H9 (cell line): ENCODE measurements around the gene TIMM8A. TPM values are rescaled to one million over a fixed set of nuclear protein-coding genes. Genes with fewer than 3 reads are reported as not detected.
A peak's percentile ranks its signal among the peaks of the same experiment; 100 is the strongest.

Source experiments
- DNase-seq: peaks from one replicate; pipeline ENCODE4 v3.0.0-alpha.2; 2017
- H2AFZ ChIP-seq: one replicate; pipeline ENCODE4 v1.6.1; 2013; ENCODE audit warnings: mild to moderate bottlenecking, low read length, control low read depth, moderate library complexity
- H2AK5ac ChIP-seq: 2 replicates; pipeline ENCODE4 v1.6.1; 2013; ENCODE audit warnings: low read length, control low read depth, mixed read lengths; ENCODE audit not compliant: insufficient read length
- H2BK120ac ChIP-seq: one replicate; pipeline ENCODE4 v1.6.1; 2013; ENCODE audit warnings: low read depth, mild to moderate bottlenecking, low read length, control low read depth, inconsistent platforms; ENCODE audit not compliant: poor library complexity, severe bottlenecking
- H2BK12ac ChIP-seq: 2 replicates; pipeline ENCODE4 v1.6.1; 2013; ENCODE audit warnings: low read length, control low read depth, mixed read lengths, low read depth; ENCODE audit not compliant: insufficient read length
- H2BK15ac ChIP-seq: 2 replicates; pipeline ENCODE4 v1.6.1; 2013; ENCODE audit warnings: low read depth, low read length, control low read depth
- H2BK20ac ChIP-seq: one replicate; pipeline ENCODE4 v1.6.1; 2013; ENCODE audit warnings: low read depth, mild to moderate bottlenecking, low read length, control low read depth, inconsistent platforms; ENCODE audit not compliant: poor library complexity, severe bottlenecking
- H2BK5ac ChIP-seq: 2 replicates; pipeline ENCODE4 v1.6.1; 2013; ENCODE audit warnings: low read length, control low read depth, mixed read lengths; ENCODE audit not compliant: insufficient read length
- H3K14ac ChIP-seq: 2 replicates; pipeline ENCODE4 v1.6.1; 2013; ENCODE audit warnings: low read length, control low read depth; ENCODE audit not compliant: insufficient read depth
- H3K18ac ChIP-seq: 2 replicates; pipeline ENCODE4 v1.6.1; 2013; ENCODE audit warnings: low read depth, mild to moderate bottlenecking, mixed read lengths, low read length, control low read depth; ENCODE audit not compliant: insufficient read length
- H3K23ac ChIP-seq: 2 replicates; pipeline ENCODE4 v1.6.1; 2013; ENCODE audit warnings: low read length, control low read depth, mixed read lengths, low read depth; ENCODE audit not compliant: insufficient read length
- H3K23me2 ChIP-seq: 2 replicates; pipeline ENCODE4 v1.6.1; 2013; ENCODE audit warnings: low read depth, mild to moderate bottlenecking, mixed read lengths, low read length, control low read depth; ENCODE audit not compliant: insufficient read length, poor library complexity, severe bottlenecking
- H3K27ac ChIP-seq: 2 replicates; pipeline ENCODE4 v1.5.1; 2013; ENCODE audit warnings: low read length, control low read depth, mixed read lengths, low read depth; ENCODE audit not compliant: insufficient read length
- H3K27me3 ChIP-seq: 2 replicates; pipeline ENCODE4 v1.6.1; 2013; ENCODE audit warnings: low read length, control low read depth, inconsistent platforms; ENCODE audit not compliant: insufficient read depth
- H3K4ac ChIP-seq: 2 replicates; pipeline ENCODE4 v1.6.1; 2013; ENCODE audit warnings: low read depth, mild to moderate bottlenecking, control low read depth, inconsistent platforms, low read length, moderate library complexity
- H3K4me1 ChIP-seq: 2 replicates; pipeline ENCODE4 v1.6.1; 2013; ENCODE audit warnings: low read length, control low read depth, inconsistent platforms; ENCODE audit not compliant: insufficient read depth
- H3K4me2 ChIP-seq: 2 replicates; pipeline ENCODE4 v1.6.1; 2013; ENCODE audit warnings: low read length, control low read depth, mixed read lengths; ENCODE audit not compliant: insufficient read length, insufficient read depth
- H3K56ac ChIP-seq: 2 replicates; pipeline ENCODE4 v1.6.1; 2013; ENCODE audit warnings: low read depth, mild to moderate bottlenecking, mixed read lengths, low read length, control low read depth; ENCODE audit not compliant: insufficient read length
- H3K79me1 ChIP-seq: 2 replicates; pipeline ENCODE4 v1.6.1; 2013; ENCODE audit warnings: low read depth, mild to moderate bottlenecking, moderate library complexity, low read length, control low read depth, inconsistent platforms; ENCODE audit not compliant: insufficient read depth, poor library complexity, severe bottlenecking
- H3K79me2 ChIP-seq: 2 replicates; pipeline ENCODE4 v1.6.1; 2013; ENCODE audit warnings: low read length, control low read depth, inconsistent platforms; ENCODE audit not compliant: insufficient read depth
- H3K9ac ChIP-seq: 2 replicates; pipeline ENCODE4 v1.6.1; 2013; ENCODE audit warnings: low read length, control low read depth, mixed read lengths; ENCODE audit not compliant: insufficient read length; ENCODE audit errors: extremely low read depth
- H3K9me3 ChIP-seq: one replicate; pipeline ENCODE4 v1.6.1; 2013; ENCODE audit warnings: low read depth, low read length, inconsistent platforms; ENCODE audit not compliant: control insufficient read depth
- H3T11ph ChIP-seq: one replicate; pipeline ENCODE4 v1.6.1; 2013; ENCODE audit warnings: mild to moderate bottlenecking, low read length, control low read depth, inconsistent platforms
- H4K20me1 ChIP-seq: one replicate; pipeline ENCODE4 v1.6.1; 2013; ENCODE audit not compliant: control insufficient read depth, insufficient read length, insufficient read depth
- H4K5ac ChIP-seq: 2 replicates; pipeline ENCODE4 v1.6.1; 2013; ENCODE audit warnings: low read depth, mild to moderate bottlenecking, mixed read lengths, low read length, control low read depth; ENCODE audit not compliant: insufficient read length
- H4K8ac ChIP-seq: replicated peaks from 2 replicates; pipeline ENCODE4 v1.6.1; 2013; ENCODE audit warnings: low read length, control low read depth, mixed read lengths, low read depth; ENCODE audit not compliant: insufficient read length
- H4K91ac ChIP-seq: 2 replicates; pipeline ENCODE4 v1.6.1; 2013; ENCODE audit warnings: low read depth, mild to moderate bottlenecking, moderate library complexity, mixed read lengths, low read length, control low read depth; ENCODE audit not compliant: insufficient read length
- H3K27ac Mint-ChIP-seq, 3 experiments: 2 replicates in 2 of 3; 3 replicates in 1 of 3; pipeline ENCODE4 v1.8.0; 2020 to 2021; ENCODE audit warnings: mixed read lengths in 3 of 3, mild to moderate bottlenecking in 1 of 3, moderate library complexity in 1 of 3
- H3K27me3 Mint-ChIP-seq: 2 replicates; pipeline ENCODE4 v1.8.0; 2021; ENCODE audit warnings: low read depth, mild to moderate bottlenecking, moderate library complexity, mixed read lengths
- H3K36me3 Mint-ChIP-seq, 3 experiments: 2 replicates in 2 of 3; 3 replicates in 1 of 3; pipeline ENCODE4 v1.8.0; 2020 to 2021; ENCODE audit warnings: low read depth in 3 of 3, mixed read lengths in 3 of 3; ENCODE audit not compliant: insufficient read depth in 1 of 3
- H3K4me1 Mint-ChIP-seq, 2 experiments: 2 replicates each; pipeline ENCODE4 v1.8.0; 2020; ENCODE audit warnings: mixed read lengths in 2 of 2
- H3K4me3 Mint-ChIP-seq, 2 experiments: 2 replicates in 1 of 2; 3 replicates in 1 of 2; pipeline ENCODE4 v1.8.0; 2020 to 2021; ENCODE audit warnings: mild to moderate bottlenecking in 2 of 2, mixed read lengths in 2 of 2, moderate library complexity in 1 of 2
- H3K9me3 Mint-ChIP-seq, 2 experiments: 2 replicates in 1 of 2; 3 replicates in 1 of 2; pipeline ENCODE4 v1.8.0; 2020; ENCODE audit warnings: mild to moderate bottlenecking in 2 of 2, mixed read lengths in 2 of 2, moderate library complexity in 1 of 2
- WGBS: extraction: QIAGEN DNeasy Blood & Tissue Kit; methylation state at CpG from one replicate; pipeline ENCODE4 v1.1.7; 2013; ENCODE audit warnings: missing lambda C conversion rate, low lambda C conversion rate, mixed read lengths; ENCODE audit not compliant: insufficient read length; ENCODE audit errors: extremely low coverage; 5-methylcytosine and 5-hydroxymethylcytosine counted together
- total RNA-seq: library from RNA; stranded (reverse); gene quantifications from 2 replicates; pipeline ENCODE4 v1.2.1, GENCODE V29; 2021
- TF ChIP-seq, protein P1 (sequence below): fragments of 200-600 bp; sonication (generic); conservative IDR thresholded peaks from 3 replicates; pipeline ENCODE4 v1.8.0; 2021; ENCODE audit warnings: antibody characterized with exemption, mild to moderate bottlenecking

TIMM8A gene
- total RNA-seq, 1 experiment from 2014 or later, result 40.2 TPM

DNA sequence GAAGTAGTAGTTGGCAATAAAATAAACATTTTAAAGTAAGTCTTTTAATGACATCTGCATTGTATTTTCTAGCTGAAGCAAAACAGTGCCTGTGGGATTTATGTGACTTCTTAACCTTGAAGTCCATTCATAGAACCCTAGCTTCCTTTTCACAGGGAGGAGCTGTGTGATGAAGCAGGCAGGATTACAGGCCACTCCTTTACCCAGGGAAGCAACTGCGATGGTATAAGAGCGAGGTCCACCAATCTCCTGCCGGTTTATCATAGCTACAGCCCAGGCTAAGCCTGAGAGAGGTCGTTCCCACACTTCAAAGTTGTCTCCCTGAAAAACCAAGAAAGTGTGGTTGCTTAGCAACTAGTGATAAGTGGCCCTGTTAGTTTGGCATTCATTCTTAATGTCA, 49.2 kb upstream of the TIMM8A start:
- H4K5ac ChIP-seq, result no peak overlapping the region
- no peak overlapping the region for H3K27ac ChIP-seq
- no CpG with 5 or more reads among the region's 4 CpGs for WGBS
- no peak overlapping the region for H2BK5ac ChIP-seq
- no peak overlapping the region for H4K8ac ChIP-seq
- no peaks in the 10 kb centered on the region for H3K27me3 ChIP-seq
- H3K14ac ChIP-seq, result no peak overlapping the region
- TF ChIP-seq, protein P1, sequence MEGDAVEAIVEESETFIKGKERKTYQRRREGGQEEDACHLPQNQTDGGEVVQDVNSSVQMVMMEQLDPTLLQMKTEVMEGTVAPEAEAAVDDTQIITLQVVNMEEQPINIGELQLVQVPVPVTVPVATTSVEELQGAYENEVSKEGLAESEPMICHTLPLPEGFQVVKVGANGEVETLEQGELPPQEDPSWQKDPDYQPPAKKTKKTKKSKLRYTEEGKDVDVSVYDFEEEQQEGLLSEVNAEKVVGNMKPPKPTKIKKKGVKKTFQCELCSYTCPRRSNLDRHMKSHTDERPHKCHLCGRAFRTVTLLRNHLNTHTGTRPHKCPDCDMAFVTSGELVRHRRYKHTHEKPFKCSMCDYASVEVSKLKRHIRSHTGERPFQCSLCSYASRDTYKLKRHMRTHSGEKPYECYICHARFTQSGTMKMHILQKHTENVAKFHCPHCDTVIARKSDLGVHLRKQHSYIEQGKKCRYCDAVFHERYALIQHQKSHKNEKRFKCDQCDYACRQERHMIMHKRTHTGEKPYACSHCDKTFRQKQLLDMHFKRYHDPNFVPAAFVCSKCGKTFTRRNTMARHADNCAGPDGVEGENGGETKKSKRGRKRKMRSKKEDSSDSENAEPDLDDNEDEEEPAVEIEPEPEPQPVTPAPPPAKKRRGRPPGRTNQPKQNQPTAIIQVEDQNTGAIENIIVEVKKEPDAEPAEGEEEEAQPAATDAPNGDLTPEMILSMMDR, result no peak
- no peak overlapping the region for H3T11ph ChIP-seq
- H3K4me1 ChIP-seq, result no peaks in the 10 kb centered on the region
- H3K4ac ChIP-seq, result no peak overlapping the region
- no peak overlapping the region for H2BK120ac ChIP-seq
- no peak overlapping the region for H2AK5ac ChIP-seq
- H3K4me3 Mint-ChIP-seq, result no peak overlapping the region
- H3K18ac ChIP-seq, result no peak overlapping the region
- H2BK12ac ChIP-seq, result no peak overlapping the region
- no peaks in the 10 kb centered on the region for H4K20me1 ChIP-seq
- H3K27me3 Mint-ChIP-seq, result no peaks in the 10 kb centered on the region; the same call in 1 of the 2 replicates
- no peak overlapping the region for H2AFZ ChIP-seq
- H3K4me1 Mint-ChIP-seq, result peaks cover 2 to 3% of the 10 kb centered on the region in 2 experiments; a peak in 1 of 4 replicates
- no peak overlapping the region for H3K56ac ChIP-seq
- no peaks in the 10 kb centered on the region for H3K79me2 ChIP-seq
- H3K9ac ChIP-seq, result no peak overlapping the region
- peaks cover 56 to 68% of the 10 kb centered on the region in 2 experiments for H3K9me3 Mint-ChIP-seq
- DNase-seq, result peak; percentile 28
- H2BK15ac ChIP-seq, result no peak overlapping the region
- H3K36me3 Mint-ChIP-seq, result peaks cover 30 to 60% (median 59%) of the 10 kb centered on the region in 3 experiments
- H3K27ac Mint-ChIP-seq, result no peak overlapping the region
- no peak overlapping the region for H3K23ac ChIP-seq
- H4K91ac ChIP-seq, result no peak overlapping the region
- H3K4me2 ChIP-seq, result no peak overlapping the region
- H3K23me2 ChIP-seq, result no peaks in the 10 kb centered on the region
- peaks cover 32% of the 10 kb centered on the region for H3K9me3 ChIP-seq
- no peaks in the 10 kb centered on the region for H3K79me1 ChIP-seq
- H2BK20ac ChIP-seq, result no peak overlapping the region
